ENCODE measurements around the gene NCR3LG1. TPM values are rescaled to one million over a fixed set of nuclear protein-coding genes. Genes with fewer than 3 reads are reported as not detected.

The NCR3LG1 gene
- total and polyA plus RNA-seq, 2 of the 8 experiments (the other 6 are each of a cell fraction or from before 2014, with no cell fraction given), result 0.68 to 1.9 TPM

- no peaks in the 10 kb centered on the region for H3K79me2 ChIP-seq (ENCODE audit: control insufficient read depth in 1 of 2, insufficient read depth in 2 of 2, low read length in 2 of 2)
- H2AK5ac ChIP-seq (ENCODE audit: low read depth, low read length), result no peak overlapping the region
- no peak overlapping the region for H3K14ac ChIP-seq (ENCODE audit: insufficient read length)
- H2BK5ac ChIP-seq (ENCODE audit: low read depth, low read length), result no peak overlapping the region
- FAIRE-seq (no peak), DNase-seq (ENCODE audit: low read depth in 1 of 2, low spot score in 2 of 2) (no peak)
- no peak overlapping the region for H3K56ac ChIP-seq (replicated peaks; ENCODE audit: insufficient read length, low read depth, low read length)
- no peaks in the 10 kb centered on the region; the same call in 1 of the 2 replicates for H3K79me1 ChIP-seq (ENCODE audit: low read depth, low read length)
- no peak overlapping the region for H2BK12ac ChIP-seq (ENCODE audit: low read depth, low read length)
- no peak overlapping the region for H3K18ac ChIP-seq (ENCODE audit: extremely low read depth, low read length)
- no peak overlapping the region for H3K4ac ChIP-seq (replicated peaks; ENCODE audit: insufficient read length, low read depth, low read length)
- no peak overlapping the region for H3K4me3 ChIP-seq (ENCODE audit: extremely low read depth in 1 of 4, insufficient read depth in 2 of 4, low read depth in 3 of 4, low read length in 4 of 4)
- no peak overlapping the region for H4K91ac ChIP-seq (replicated peaks; ENCODE audit: insufficient read length, low read length)
- H3K23ac ChIP-seq (ENCODE audit: insufficient read length), result no peak overlapping the region
- ChIA-PET POLR2A (ENCODE audit: partially characterized antibody) (no interaction called here), CTCF (ENCODE audit: partially characterized antibody) (interaction anchor here (0.6 to 38.8 kb wide), 31 partner anchors 10 to 345 kb away, joined by 3 to 1414 read pairs (median 6); partner anchors contain the start of genes ABCC8, MYOD1, OTOG and USH1C)
- H3K36me3 ChIP-seq (ENCODE audit: control insufficient read depth in 2 of 4, insufficient read depth in 4 of 4, low read length in 3 of 4), result no peaks in the 10 kb centered on the region
- no peak overlapping the region for H2BK15ac ChIP-seq (ENCODE audit: low read length)
- peaks cover 0 to 12% (median 2%) of the 10 kb centered on the region in 4 experiments; a peak in 3 of 7 replicates for H3K4me1 ChIP-seq (replicated peaks in 1 of 4; ENCODE audit: control insufficient read depth in 3 of 4, insufficient read depth in 4 of 4, low read length in 3 of 4)
- H3K23me2 ChIP-seq (ENCODE audit: low read depth, low read length), result no peaks in the 10 kb centered on the region
- H3K9me3 ChIP-seq (ENCODE audit: insufficient read depth in 2 of 2, low read depth in 1 of 2, low read length in 1 of 2), result no peaks in the 10 kb centered on the region
- H4K5ac ChIP-seq (ENCODE audit: insufficient read length, low read depth, low read length), result no peak overlapping the region
- H2BK120ac ChIP-seq (replicated peaks; ENCODE audit: low read depth, low read length), result no peak overlapping the region
- peaks cover 0 to 3% of the 10 kb centered on the region in 2 experiments for H4K20me1 ChIP-seq (replicated peaks in 1 of 2; ENCODE audit: control insufficient read depth in 1 of 2, insufficient read depth in 2 of 2, low read length in 2 of 2)
- peaks cover 0 to 2% (median 0%) of the 10 kb centered on the region in 4 experiments; a peak in 3 of 7 replicates for H3K27me3 ChIP-seq (replicated peaks in 1 of 4; ENCODE audit: control insufficient read depth in 3 of 4, extremely low read depth in 1 of 4, insufficient read depth in 3 of 4, low read length in 3 of 4)
- 85% methylated on average over 5 of the region's 6 CpGs; no CpG with 5 or more reads in 1 of the 2 experiments for WGBS, 2 experiments (ENCODE audit: extremely low coverage in 1 of 2, insufficient coverage in 1 of 2, insufficient read length in 1 of 2, insufficient replicate concordance in 2 of 2, low coverage in 1 of 2, low lambda C conversion rate in 2 of 2, missing lambda C conversion rate in 1 of 2)
- H2BK20ac ChIP-seq (ENCODE audit: low read length), result no peak overlapping the region
- no peak overlapping the region; the same call in 1 of the 2 replicates for H4K8ac ChIP-seq (ENCODE audit: extremely low read depth, insufficient read depth, low read length)
- no peak overlapping the region for H3K9ac ChIP-seq (replicated peaks in 1 of 4; ENCODE audit: extremely low read depth in 1 of 4, low read depth in 3 of 4, low read length in 3 of 4)
- no peak overlapping the region for H3K27ac ChIP-seq (ENCODE audit: low read depth, low read length)
- no peak overlapping the region for H2AFZ ChIP-seq (ENCODE audit: low read length)
- no peak overlapping the region for H3K4me2 ChIP-seq (ENCODE audit: insufficient read depth in 1 of 2, low read depth in 2 of 2, low read length in 2 of 2)
Observed at GRCh38 chr11:17385926-17386325, 34.3 kb downstream of the NCR3LG1 start.

Data from H1 (cell line).